H1 (cell line): ENCODE data around the gene TTC39A. TPM values are rescaled to one million over a fixed set of nuclear protein-coding genes. Genes with fewer than 3 reads are reported as not detected.

Experiments used
- CTCF ChIA-PET: fragments of 300-600 bp; sonication (Branson Sonifier 250); formaldehyde crosslinking; loops from one replicate; lab custom pipeline; 2021; ENCODE audit not compliant: partially characterized antibody; lab: Charles Lee
- POLR2A ChIA-PET: fragments of 300-600 bp; sonication (Branson Sonifier 250); formaldehyde crosslinking; loops from one replicate; lab custom pipeline; 2021; ENCODE audit warnings: inconsistent platforms; ENCODE audit not compliant: partially characterized antibody; lab: Charles Lee
- DNase-seq, 2 experiments: peaks; one replicate each; pipeline versions ENCODE4 v3.0.0 to v3.0.0-alpha.2; 2010 to 2022; ENCODE audit warnings: low spot score in 2 of 2, low read depth in 1 of 2, mixed read lengths in 1 of 2
- FAIRE-seq: peaks from 2 replicates; lab custom pipeline; 2011; peaks lifted over from hg19 to GRCh38; lab: Jason Lieb, UNC
- H2AFZ ChIP-seq: 2 replicates; pipeline ENCODE4 v1.8.1; 2012; ENCODE audit warnings: low read length, inconsistent platforms
- H2AK5ac ChIP-seq: 2 replicates; pipeline ENCODE4 v1.6.1; 2013; ENCODE audit warnings: low read depth, low read length
- H2BK120ac ChIP-seq: replicated peaks from 2 replicates; pipeline ENCODE3; 2013; ENCODE audit warnings: low read depth, low read length, inconsistent platforms
- H2BK12ac ChIP-seq: 2 replicates; pipeline ENCODE4 v1.6.1; 2013; ENCODE audit warnings: low read depth, low read length
- H2BK15ac ChIP-seq: 2 replicates; pipeline ENCODE4 v1.6.1; 2013; ENCODE audit warnings: low read length
- H2BK20ac ChIP-seq: 2 replicates; pipeline ENCODE4 v1.6.1; 2013; ENCODE audit warnings: low read length
- H2BK5ac ChIP-seq: 2 replicates; pipeline ENCODE4 v1.6.1; 2013; ENCODE audit warnings: low read depth, low read length
- H3K14ac ChIP-seq: 2 replicates; pipeline ENCODE4 v1.6.1; 2013; ENCODE audit warnings: inconsistent platforms; ENCODE audit not compliant: insufficient read length
- H3K18ac ChIP-seq: 2 replicates; pipeline ENCODE4 v1.6.1; 2013; ENCODE audit warnings: low read length; ENCODE audit errors: extremely low read depth
- H3K23ac ChIP-seq: 2 replicates; pipeline ENCODE4 v1.6.1; 2013; ENCODE audit warnings: inconsistent platforms; ENCODE audit not compliant: insufficient read length
- H3K23me2 ChIP-seq: 2 replicates; pipeline ENCODE4 v1.6.1; 2013; ENCODE audit warnings: low read depth, low read length
- H3K27ac ChIP-seq: 2 replicates; pipeline ENCODE4 v1.6.1; 2011; ENCODE audit warnings: low read depth, low read length, inconsistent platforms
- H3K27me3 ChIP-seq, 4 experiments: replicated peaks in 1 of 4; 1 replicate in 1 of 4; 2 replicates in 3 of 4; pipeline versions ENCODE4 v1.6.1 to v1.8.1; 2011 to 2013; ENCODE audit warnings: low read length in 3 of 4, mild to moderate bottlenecking in 3 of 4, inconsistent platforms in 2 of 4, mixed read lengths in 2 of 4, moderate library complexity in 1 of 4; ENCODE audit not compliant: control insufficient read depth in 3 of 4, insufficient read depth in 3 of 4; ENCODE audit errors: extremely low read depth in 1 of 4
- H3K36me3 ChIP-seq, 4 experiments: 2 replicates each; pipeline versions ENCODE4 v1.6.1 to v1.8.1; 2011 to 2013; ENCODE audit warnings: mild to moderate bottlenecking in 4 of 4, low read length in 3 of 4, moderate library complexity in 2 of 4, control low read depth in 1 of 4, inconsistent platforms in 1 of 4; ENCODE audit not compliant: insufficient read depth in 4 of 4, control insufficient read depth in 2 of 4
- H3K4ac ChIP-seq: replicated peaks from 2 replicates; pipeline ENCODE3; 2013; ENCODE audit warnings: low read length, low read depth, mixed read lengths, inconsistent platforms; ENCODE audit not compliant: insufficient read length
- H3K4me1 ChIP-seq, 4 experiments: replicated peaks in 1 of 4; 1 replicate in 1 of 4; 2 replicates in 3 of 4; pipeline versions ENCODE4 v1.6.1 to v1.8.1; 2011 to 2013; ENCODE audit warnings: low read length in 3 of 4, inconsistent platforms in 2 of 4, mixed read lengths in 1 of 4; ENCODE audit not compliant: insufficient read depth in 4 of 4, control insufficient read depth in 3 of 4
- H3K4me2 ChIP-seq, 2 experiments: 2 replicates each; pipeline versions ENCODE4 v1.6.1 to v1.8.1; 2011 to 2013; ENCODE audit warnings: low read depth in 2 of 2, low read length in 2 of 2, control low read depth in 1 of 2, inconsistent platforms in 1 of 2, mild to moderate bottlenecking in 1 of 2; ENCODE audit not compliant: insufficient read depth in 1 of 2
- H3K4me3 ChIP-seq, 4 experiments: fragments of 200-600, 300-600 bp in 1 of 4; sonication (generic), shearing (Covaris generic), sonication (Bioruptor Twin) in 1 of 4; 2 replicates each; pipeline versions ENCODE4 v1.5.1 to v1.8.1; 2011 to 2016; ENCODE audit warnings: low read length in 4 of 4, low read depth in 3 of 4, control low read depth in 2 of 4, inconsistent platforms in 2 of 4, mild to moderate bottlenecking in 2 of 4, mixed read lengths in 1 of 4, moderate library complexity in 1 of 4; ENCODE audit not compliant: insufficient read depth in 2 of 4; ENCODE audit errors: extremely low read depth in 1 of 4
- H3K56ac ChIP-seq: replicated peaks from 2 replicates; pipeline ENCODE3; 2013; ENCODE audit warnings: low read depth, mild to moderate bottlenecking, mixed read lengths, low read length, inconsistent platforms; ENCODE audit not compliant: insufficient read length
- H3K79me1 ChIP-seq: 2 replicates; pipeline ENCODE4 v1.6.1; 2013; ENCODE audit warnings: low read depth, low read length, control low read depth
- H3K79me2 ChIP-seq, 2 experiments: 2 replicates each; pipeline versions ENCODE4 v1.6.1 to v1.8.1; 2012 to 2013; ENCODE audit warnings: low read length in 2 of 2, mild to moderate bottlenecking in 2 of 2, inconsistent platforms in 1 of 2; ENCODE audit not compliant: insufficient read depth in 2 of 2, control insufficient read depth in 1 of 2
- H3K9ac ChIP-seq, 4 experiments: replicated peaks in 1 of 4; 1 replicate in 1 of 4; 2 replicates in 3 of 4; pipeline versions ENCODE4 v1.6.1 to v1.8.1; 2011 to 2013; ENCODE audit warnings: low read depth in 3 of 4, low read length in 3 of 4, control low read depth in 2 of 4, mild to moderate bottlenecking in 2 of 4, moderate library complexity in 2 of 4, inconsistent platforms in 1 of 4; ENCODE audit errors: extremely low read depth in 1 of 4
- H3K9me3 ChIP-seq, 2 experiments: 2 replicates each; pipeline versions ENCODE4 v1.6.1 to v1.8.1; 2012 to 2013; ENCODE audit warnings: mild to moderate bottlenecking in 2 of 2, moderate library complexity in 2 of 2, control low read depth in 1 of 2, inconsistent platforms in 1 of 2, low read depth in 1 of 2, low read length in 1 of 2, mixed read lengths in 1 of 2; ENCODE audit not compliant: insufficient read depth in 2 of 2
- H4K20me1 ChIP-seq, 2 experiments: replicated peaks in 1 of 2; 2 replicates each; pipeline versions ENCODE3 to v1.8.1; 2011 to 2013; ENCODE audit warnings: inconsistent platforms in 2 of 2, low read length in 2 of 2, mild to moderate bottlenecking in 1 of 2; ENCODE audit not compliant: insufficient read depth in 2 of 2, control insufficient read depth in 1 of 2
- H4K5ac ChIP-seq: 2 replicates; pipeline ENCODE4 v1.6.1; 2013; ENCODE audit warnings: low read length, low read depth, mixed read lengths, inconsistent platforms; ENCODE audit not compliant: insufficient read length
- H4K8ac ChIP-seq: 2 replicates; pipeline ENCODE4 v1.8.0; 2013; ENCODE audit warnings: mild to moderate bottlenecking, moderate library complexity, low read length, inconsistent platforms; ENCODE audit not compliant: insufficient read depth; ENCODE audit errors: extremely low read depth
- H4K91ac ChIP-seq: replicated peaks from 2 replicates; pipeline ENCODE3; 2013; ENCODE audit warnings: low read length, mixed read lengths, inconsistent platforms; ENCODE audit not compliant: insufficient read length
- BCL11A ChIP-seq, 2 experiments: IDR thresholded peaks; one replicate each; pipeline ENCODE4 v1.6.1; 2011; ENCODE audit warnings: low read depth in 2 of 2, low read length in 2 of 2, mild to moderate bottlenecking in 2 of 2
- CHD2 ChIP-seq: IDR thresholded peaks from 2 replicates; pipeline ENCODE4 v1.6.1; 2012; ENCODE audit warnings: low read length, improper control_type of control experiment
- JUND ChIP-seq: IDR thresholded peaks from 2 replicates; pipeline ENCODE4 v1.6.1; 2011; ENCODE audit warnings: mild to moderate bottlenecking, improper control_type of control experiment, low read length
- SAP30 ChIP-seq: fragments of 300-600 bp; sonication (generic); IDR thresholded peaks from 2 replicates; pipeline ENCODE4 v1.7.1; 2012; ENCODE audit warnings: low read length, moderate library complexity, mild to moderate bottlenecking, inconsistent platforms; ENCODE audit not compliant: insufficient read depth, insufficient replicate concordance
- ZNF274 ChIP-seq: IDR thresholded peaks from 2 replicates; pipeline ENCODE4 v1.7.0; 2012; ENCODE audit warnings: low read length, borderline replicate concordance; ENCODE audit errors: extremely low read depth
- WGBS, 2 experiments: shearing (Covaris generic) in 1 of 2; methylation state at CpG; one replicate each; pipeline versions ENCODE4 v1.1.6 to v1.1.7; 2013 to 2015; ENCODE audit warnings: low lambda C conversion rate in 2 of 2, mixed read lengths in 2 of 2, inconsistent platforms in 1 of 2, low coverage in 1 of 2, missing lambda C conversion rate in 1 of 2; ENCODE audit not compliant: insufficient replicate concordance in 2 of 2, insufficient coverage in 1 of 2, insufficient read length in 1 of 2; ENCODE audit errors: extremely low coverage in 1 of 2, missing lambda C conversion rate in 1 of 2; 5-methylcytosine and 5-hydroxymethylcytosine counted together
- polyA plus RNA-seq, 7 experiments: library from polyadenylated mRNA; depleted of rRNA in 3 of 7; stranded (reverse) in 5 of 7; unstranded in 2 of 7; fragments of >200 nt in 5 of 7; fragments of 200-250 nt in 2 of 7; gene quantifications; 1 replicate in 5 of 7; 2 replicates in 1 of 7; 4 replicates in 1 of 7; pipeline versions ENCODE4 v1.2.1 to v1.2.3, GENCODE V29; 2011 to 2013; ENCODE audit warnings: missing spikeins in 2 of 7, mixed read lengths in 2 of 7
- total RNA-seq: library from RNA; stranded (reverse); fragmentation: NEBNext Ultra II Directional; extraction: Animal tissue kit (Norgen Biotek cat#: 25700); gene quantifications from 2 replicates; pipeline ENCODE4 v1.2.1, GENCODE V29; 2021

The TTC39A gene
- total and polyA plus RNA-seq, 2 of the 8 experiments (the other 6 are each of a cell fraction or from before 2014, with no cell fraction given) = 5.5 to 5.8 TPM

DNA sequence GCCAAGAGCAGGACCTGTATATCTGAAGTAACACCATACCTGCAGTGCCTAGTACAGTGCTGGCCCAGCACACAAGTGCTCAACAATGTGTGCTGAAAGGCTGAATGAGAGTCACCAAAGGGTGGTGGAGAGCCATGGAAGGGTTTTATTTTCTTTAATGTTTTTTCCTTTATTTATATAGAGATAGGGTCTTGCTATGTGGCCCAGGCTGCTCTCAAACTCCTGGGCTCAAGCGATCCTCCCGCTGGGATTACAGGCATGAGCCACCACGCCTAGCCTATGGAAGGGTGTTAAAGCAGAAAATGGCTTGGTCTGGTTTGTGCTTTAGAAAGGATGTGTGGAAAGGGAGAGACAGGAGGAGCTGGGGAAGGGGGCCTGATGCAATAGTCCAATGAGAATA is 13.3 kb upstream of the TTC39A start:
- no peak overlapping the region for H3K4me3 ChIP-seq

More for the DNA sequence above, 13.3 kb upstream of the TTC39A start:
- TF ChIP-seq JUND = no peak
- TF ChIP-seq ZNF274 = no peak
- TF ChIP-seq BCL11A (IDR thresholded peaks at IDR 0.05; ENCODE audit: low read depth in 2 of 2, low read length in 2 of 2) = no peak
- no peak for TF ChIP-seq SAP30
- TF ChIP-seq CHD2 = no peak
- Histone ChIP-seq H2BK120ac (no peak overlapping the region), H3K23me2 (peaks cover 5% of the 10 kb centered on the region; the same call in 1 of the 2 replicates), H4K91ac (no peak overlapping the region), H3K14ac (no peak overlapping the region), H3K9ac (no peak overlapping the region), H2AFZ (no peak overlapping the region), H2BK20ac (no peak overlapping the region), H3K27ac (no peak overlapping the region), H3K9me3 (no peaks in the 10 kb centered on the region), H2AK5ac (no peak overlapping the region), H4K8ac (no peak overlapping the region), H3K4ac (no peak overlapping the region), H3K4me1 (peaks cover 2 to 11% (median 7%) of the 10 kb centered on the region in 4 experiments; a peak in 6 of 7 replicates), H3K18ac (no peak overlapping the region), H2BK12ac (no peak overlapping the region), H3K56ac (no peak overlapping the region), H4K5ac (no peak overlapping the region), H3K27me3 (peaks cover 3 to 19% (median 14%) of the 10 kb centered on the region in 4 experiments; a peak in 6 of 7 replicates), H3K79me2 (no peaks in the 10 kb centered on the region), H4K20me1 (no peaks in the 10 kb centered on the region), H3K79me1 (no peaks in the 10 kb centered on the region), H3K23ac (no peak overlapping the region), H3K4me2 (peak overlapping the region; percentile 54 to 94; a peak in 1 of 4 replicates), H2BK15ac (no peak overlapping the region), H2BK5ac (no peak overlapping the region), H3K36me3 (no peaks in the 10 kb centered on the region)
- 95% methylated on average over 3 of the region's 3 CpGs; no CpG with 5 or more reads in 1 of the 2 experiments for WGBS, 2 experiments
- CTCF ChIA-PET = interaction anchor here (0.6 to 4.6 kb wide), 5 partner anchors 9 to 60 kb away, joined by 3 to 16 read pairs (median 4); partner anchors contain the start of gene TTC39A
- POLR2A ChIA-PET = interaction anchor here (1.1 to 2.8 kb wide), 3 partner anchors 8 to 79 kb away, joined by 5 to 8 read pairs (median 5); no protein-coding TSS in a partner anchor
- DNase-seq (no peak), FAIRE-seq (no peak)
